SU-DHL-6 (cell line): Measurements from ENCODE around the gene GCHFR.

Source experiments
- H2AFZ ChIP-seq: fragments of 200-600 bp; sonication (generic); 2 replicates; pipeline ENCODE4 v1.6.1; 2014; ENCODE audit warnings: low read depth, mild to moderate bottlenecking, moderate library complexity, mixed read lengths, antibody characterized with exemption, low read length; ENCODE audit not compliant: severe bottlenecking
- H3F3A ChIP-seq: fragments of 200-600 bp; shearing (Covaris generic); 2 replicates; pipeline ENCODE4 v1.6.0; 2016; ENCODE audit warnings: antibody characterized with exemption, mild to moderate bottlenecking; ENCODE audit not compliant: insufficient read depth
- H3K27ac ChIP-seq: fragments of 200-600 bp; sonication (generic); 2 replicates; pipeline ENCODE4 v1.5.1; 2016; ENCODE audit warnings: low read depth, mild to moderate bottlenecking, low read length, moderate library complexity, mixed read lengths
- H3K27me3 ChIP-seq: fragments of 200-600 bp; sonication (generic), shearing (Covaris generic); 2 replicates; pipeline ENCODE4 v1.6.0; 2014; ENCODE audit warnings: mild to moderate bottlenecking, low read length
- H3K36me3 ChIP-seq: fragments of 200-600 bp; sonication (generic); 2 replicates; pipeline ENCODE4 v1.6.1; 2014; ENCODE audit warnings: mild to moderate bottlenecking, low read length, mixed read lengths
- H3K4me2 ChIP-seq: fragments of 300-600, 200-600 bp; shearing (Covaris generic), sonication (generic); 2 replicates; pipeline ENCODE4 v1.6.0; 2014; ENCODE audit warnings: low read length, low read depth, mild to moderate bottlenecking; ENCODE audit not compliant: poor library complexity, severe bottlenecking
- H3K4me3 ChIP-seq: fragments of 200-600 bp; sonication (generic); 2 replicates; pipeline ENCODE4 v1.5.1; 2014; ENCODE audit warnings: antibody characterized with exemption, low read length, mild to moderate bottlenecking, mixed read lengths; ENCODE audit not compliant: insufficient read depth, poor library complexity, severe bottlenecking
- H3K79me2 ChIP-seq: fragments of 200-600 bp; sonication (generic); 2 replicates; pipeline ENCODE4 v1.6.1; 2014; ENCODE audit warnings: mild to moderate bottlenecking, low read length, moderate library complexity; ENCODE audit not compliant: insufficient read depth
- H3K9ac ChIP-seq: fragments of 200-600 bp; sonication (generic); 2 replicates; pipeline ENCODE4 v1.7.0; 2014; ENCODE audit warnings: mild to moderate bottlenecking, low read length
- H3K9me2 ChIP-seq: fragments of 200-600 bp; sonication (generic); replicated peaks from 2 replicates; pipeline ENCODE4 v1.6.1; 2014; ENCODE audit warnings: low read length; ENCODE audit not compliant: insufficient read depth
- H3K9me3 ChIP-seq: fragments of 200-600 bp; sonication (generic); 2 replicates; pipeline ENCODE4 v1.6.1; 2014; ENCODE audit warnings: low read length, mixed read lengths; ENCODE audit not compliant: insufficient read depth
- H4K20me1 ChIP-seq: fragments of 200-600 bp; sonication (generic); 2 replicates; pipeline ENCODE4 v1.6.1; 2014; ENCODE audit warnings: low read depth, mild to moderate bottlenecking, antibody characterized with exemption, low read length, moderate library complexity, mixed read lengths
- EZH2phosphoT487 ChIP-seq: fragments of 200-600 bp; sonication (generic), shearing (Covaris generic); conservative IDR thresholded peaks from 2 replicates; pipeline ENCODE4 v1.6.1; 2018; ENCODE audit warnings: mild to moderate bottlenecking, antibody characterized with exemption, low read length, moderate library complexity, mixed read lengths
- TF ChIP-seq, protein P1 (sequence below): fragments of 200-600 bp; sonication (generic); IDR thresholded peaks from one replicate; pipeline ENCODE4 v1.5.1; 2017; ENCODE audit warnings: antibody characterized with exemption, mild to moderate bottlenecking, low read length, moderate library complexity; ENCODE audit not compliant: insufficient read depth, poor library complexity, severe bottlenecking

Gene GCHFR

DNA sequence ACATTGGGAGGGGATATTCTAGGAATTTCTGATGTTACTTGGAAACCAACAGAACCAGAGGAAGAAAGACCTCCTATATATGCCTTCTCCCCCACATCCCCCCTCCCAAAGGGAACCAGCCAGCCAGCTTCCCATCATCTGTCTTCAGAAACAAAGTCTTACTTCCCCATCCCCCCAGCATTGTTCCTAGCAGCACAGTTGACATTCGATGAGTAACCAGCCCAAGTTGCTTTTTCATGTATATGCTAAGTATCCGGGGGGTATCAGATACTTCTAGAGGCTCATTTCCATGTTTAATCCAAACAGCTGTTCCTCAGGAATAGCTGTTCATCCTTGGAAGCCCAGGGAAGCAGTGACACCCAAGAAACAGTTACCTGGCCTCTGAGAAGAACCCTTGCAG lies 24.8 kb upstream of the GCHFR start:
- Histone ChIP-seq H3K4me3 (no peak overlapping the region), H4K20me1 (no peaks in the 10 kb centered on the region), H3K9me2 (no peaks in the 10 kb centered on the region), H3K4me2 (no peak overlapping the region), H3K9ac (no peak overlapping the region), H3F3A (peaks cover 15% of the 10 kb centered on the region; the same call in 1 of the 2 replicates), H3K27me3 (no peaks in the 10 kb centered on the region), H2AFZ (no peak overlapping the region), H3K9me3 (no peaks in the 10 kb centered on the region), H3K79me2 (no peaks in the 10 kb centered on the region), H3K36me3 (peaks cover 18% of the 10 kb centered on the region; the same call in 1 of the 2 replicates), H3K27ac (no peak overlapping the region)
- TF ChIP-seq EZH2phosphoT487, result no peak
- TF ChIP-seq, protein P1, sequence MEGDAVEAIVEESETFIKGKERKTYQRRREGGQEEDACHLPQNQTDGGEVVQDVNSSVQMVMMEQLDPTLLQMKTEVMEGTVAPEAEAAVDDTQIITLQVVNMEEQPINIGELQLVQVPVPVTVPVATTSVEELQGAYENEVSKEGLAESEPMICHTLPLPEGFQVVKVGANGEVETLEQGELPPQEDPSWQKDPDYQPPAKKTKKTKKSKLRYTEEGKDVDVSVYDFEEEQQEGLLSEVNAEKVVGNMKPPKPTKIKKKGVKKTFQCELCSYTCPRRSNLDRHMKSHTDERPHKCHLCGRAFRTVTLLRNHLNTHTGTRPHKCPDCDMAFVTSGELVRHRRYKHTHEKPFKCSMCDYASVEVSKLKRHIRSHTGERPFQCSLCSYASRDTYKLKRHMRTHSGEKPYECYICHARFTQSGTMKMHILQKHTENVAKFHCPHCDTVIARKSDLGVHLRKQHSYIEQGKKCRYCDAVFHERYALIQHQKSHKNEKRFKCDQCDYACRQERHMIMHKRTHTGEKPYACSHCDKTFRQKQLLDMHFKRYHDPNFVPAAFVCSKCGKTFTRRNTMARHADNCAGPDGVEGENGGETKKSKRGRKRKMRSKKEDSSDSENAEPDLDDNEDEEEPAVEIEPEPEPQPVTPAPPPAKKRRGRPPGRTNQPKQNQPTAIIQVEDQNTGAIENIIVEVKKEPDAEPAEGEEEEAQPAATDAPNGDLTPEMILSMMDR, result no peak

DNA sequence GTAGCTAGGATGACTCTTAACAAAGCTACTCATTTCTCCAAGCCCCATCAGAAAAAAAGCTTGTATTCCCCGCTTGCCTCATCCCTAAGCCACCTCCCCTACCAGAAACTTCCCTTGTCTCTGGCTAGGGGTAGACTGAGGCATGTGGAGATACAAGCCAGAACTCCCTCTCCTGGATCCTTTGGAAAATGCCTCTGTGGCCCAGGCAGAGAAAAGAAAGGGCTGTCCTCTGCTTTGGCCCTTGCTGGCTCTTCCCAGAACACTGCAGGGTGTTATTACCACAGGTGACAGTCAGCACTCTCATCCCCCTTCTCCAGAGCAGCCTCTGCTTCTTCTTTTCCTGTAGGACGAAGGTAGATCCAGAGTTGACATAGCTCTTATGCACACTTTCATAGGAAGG lies 24.0 kb upstream of the GCHFR start:
- no peak overlapping the region for H2AFZ ChIP-seq
- H4K20me1 ChIP-seq, result no peaks in the 10 kb centered on the region
- no peak overlapping the region for H3K27ac ChIP-seq
- no peaks in the 10 kb centered on the region for H3K79me2 ChIP-seq
- no peak overlapping the region for H3K9ac ChIP-seq
- TF ChIP-seq, protein P1, result no peak
- no peak for TF ChIP-seq EZH2phosphoT487
- no peak overlapping the region for H3K4me2 ChIP-seq
- H3K9me3 ChIP-seq, result no peaks in the 10 kb centered on the region
- no peak overlapping the region for H3K4me3 ChIP-seq
- peaks cover 8% of the 10 kb centered on the region; the same call in 1 of the 2 replicates for H3F3A ChIP-seq
- no peaks in the 10 kb centered on the region for H3K9me2 ChIP-seq
- H3K36me3 ChIP-seq, result peaks cover 12% of the 10 kb centered on the region; the same call in 1 of the 2 replicates
- no peaks in the 10 kb centered on the region for H3K27me3 ChIP-seq

DNA sequence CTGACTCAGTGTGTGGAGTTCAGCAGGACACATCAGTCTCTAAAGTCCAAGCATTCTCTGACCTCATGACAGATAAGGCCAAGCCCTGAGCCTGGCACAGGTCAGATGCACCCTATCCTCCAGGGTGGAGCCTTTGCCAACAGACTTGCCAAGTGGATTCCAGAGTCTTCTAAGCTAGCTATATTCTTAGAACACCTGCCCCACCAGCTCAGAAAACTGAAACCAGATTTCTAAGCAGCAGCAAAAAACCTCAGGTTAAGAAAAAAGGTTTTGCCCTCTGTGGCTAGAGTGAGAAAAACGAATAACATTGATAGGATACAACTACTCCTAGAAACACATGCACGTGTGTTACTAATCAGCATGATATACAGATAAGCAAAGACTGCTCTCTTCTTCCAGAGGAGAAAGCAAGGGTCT lies 20.4 kb upstream of the GCHFR start:
- TF ChIP-seq, protein P1, result no peak
- no peak for TF ChIP-seq EZH2phosphoT487
- H3K36me3 ChIP-seq, result no peaks in the 10 kb centered on the region
- H3K9me3 ChIP-seq, result no peaks in the 10 kb centered on the region
- no peak overlapping the region for H3K27ac ChIP-seq
- no peak overlapping the region for H3K9ac ChIP-seq
- H3K4me2 ChIP-seq, result no peak overlapping the region
- H3K9me2 ChIP-seq, result no peaks in the 10 kb centered on the region
- H4K20me1 ChIP-seq, result no peaks in the 10 kb centered on the region
- no peaks in the 10 kb centered on the region for H3K79me2 ChIP-seq
- 0 out of 2 replicates have a peak, but pooled peaks cover 4% of the 10 kb centered on the region for H3F3A ChIP-seq
- H3K27me3 ChIP-seq, result no peaks in the 10 kb centered on the region
- no peak overlapping the region for H3K4me3 ChIP-seq
- no peak overlapping the region for H2AFZ ChIP-seq
